ENCODE results near the gene LNX2.

The LNX2 gene

GRCh38 chr13:27504868-27505194 lies 115.5 kb downstream of the LNX2 start:
- no peak for DNase-seq (ENCODE audit: low read depth, low spot score)

- no peak for DNase-seq (ENCODE audit: low read depth, low spot score)
These were observed 116.0 kb downstream of the LNX2 start for GRCh38 chr13:27504128-27504867.

- DNase-seq (ENCODE audit: low read depth, low spot score): no peak
These were observed 119.4 kb downstream of the LNX2 start for GRCh38 chr13:27500806-27501534.

DNA sequence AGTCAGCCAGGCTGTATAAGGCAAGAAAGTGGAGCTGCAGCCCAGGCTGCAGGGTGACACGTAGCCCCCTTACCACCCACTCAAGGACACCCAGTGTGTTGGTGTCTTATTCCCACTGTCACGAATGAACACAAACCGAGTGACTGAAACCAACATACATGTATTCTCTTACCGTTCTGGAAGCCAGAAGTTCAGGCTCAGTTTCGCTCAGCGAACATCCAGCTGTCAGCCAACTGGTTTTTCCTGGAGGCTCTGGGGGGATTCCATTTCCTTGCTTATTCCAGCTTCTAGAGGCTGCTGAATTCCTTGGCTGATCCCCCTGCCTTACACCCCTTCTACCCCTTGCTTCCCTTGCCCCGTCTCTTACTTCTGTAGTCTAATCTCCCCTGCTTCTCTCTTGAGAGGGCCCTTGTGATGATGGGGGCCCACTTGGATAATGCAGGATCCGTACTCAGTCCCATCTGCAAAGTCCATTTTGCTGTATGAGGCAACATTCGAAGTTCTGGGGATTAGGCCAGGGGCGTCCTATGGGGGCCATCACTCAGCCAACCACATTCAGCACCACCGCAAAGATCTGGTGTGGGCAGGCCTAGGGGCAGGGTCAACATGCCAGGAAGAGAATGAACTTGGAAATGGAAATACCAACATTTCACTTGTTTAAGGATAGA lies 122.6 kb downstream of the LNX2 start:
- DNase-seq (ENCODE audit: low read depth, low spot score): no peak

- DNase-seq (ENCODE audit: low read depth, low spot score): no peak
These were observed 123.6 kb downstream of the LNX2 start for GRCh38 chr13:27496536-27497273.

DNA sequence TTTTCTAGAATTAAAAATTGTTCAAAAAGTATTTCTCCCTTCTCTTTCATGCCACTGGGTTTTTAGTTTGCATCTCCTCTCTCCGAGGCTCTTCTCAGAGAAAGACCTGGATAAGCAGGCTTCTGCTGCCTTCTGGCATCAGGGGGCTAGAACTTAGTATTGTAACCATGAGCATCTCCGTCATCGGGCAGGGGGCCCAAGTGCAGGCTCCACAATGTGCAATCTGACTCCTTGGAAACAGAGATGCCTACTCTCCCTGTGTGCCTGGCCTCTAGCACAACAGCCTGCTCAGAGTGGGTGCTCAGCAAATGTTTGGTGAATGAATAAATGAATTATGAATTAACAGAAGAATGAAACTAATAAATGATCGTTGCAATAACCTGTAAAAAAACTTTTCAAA lies 124.3 kb downstream of the LNX2 start:
- DNase-seq (ENCODE audit: low read depth, low spot score): no peak
